HG03575 (cell line): ENCODE data around the gene TMEM151B.

Experiments
- ATAC-seq: cut with Tn5 transposase; IDR thresholded peaks from one replicate; pipeline ENCODE4 v1.9.1; 2021; ENCODE audit not compliant: unreplicated experiment, insufficient number of reproducible peaks, low FRiP score; ENCODE audit errors: extremely low read depth

The TMEM151B gene

GRCh38 chr6:44249082-44249748 lies 21.0 kb upstream of the TMEM151B start:
- no peak for ATAC-seq

GRCh38 chr6:44250067-44250717 lies 20.1 kb upstream of the TMEM151B start:
- no peak for ATAC-seq

DNA sequence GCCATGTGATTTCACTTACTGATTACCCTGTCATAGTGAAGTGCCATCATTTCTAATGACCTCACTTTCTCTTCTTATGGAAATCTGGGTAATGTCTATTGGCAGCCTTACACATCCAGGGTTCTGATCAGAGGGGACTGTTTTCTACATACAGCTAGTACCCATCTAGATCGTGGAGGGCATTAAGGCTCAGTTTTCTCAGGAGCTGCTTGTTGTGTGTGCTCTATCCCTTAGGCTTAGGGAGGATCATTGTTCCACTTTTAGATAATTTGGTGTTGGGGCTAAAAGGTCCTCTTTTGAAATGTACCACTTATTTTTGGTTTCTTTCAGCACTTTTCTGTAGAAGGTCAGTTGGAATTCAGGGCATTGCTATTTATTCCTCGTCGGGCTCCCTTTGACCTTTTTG lies 19.5 kb upstream of the TMEM151B start:
- ATAC-seq: no peak

DNA sequence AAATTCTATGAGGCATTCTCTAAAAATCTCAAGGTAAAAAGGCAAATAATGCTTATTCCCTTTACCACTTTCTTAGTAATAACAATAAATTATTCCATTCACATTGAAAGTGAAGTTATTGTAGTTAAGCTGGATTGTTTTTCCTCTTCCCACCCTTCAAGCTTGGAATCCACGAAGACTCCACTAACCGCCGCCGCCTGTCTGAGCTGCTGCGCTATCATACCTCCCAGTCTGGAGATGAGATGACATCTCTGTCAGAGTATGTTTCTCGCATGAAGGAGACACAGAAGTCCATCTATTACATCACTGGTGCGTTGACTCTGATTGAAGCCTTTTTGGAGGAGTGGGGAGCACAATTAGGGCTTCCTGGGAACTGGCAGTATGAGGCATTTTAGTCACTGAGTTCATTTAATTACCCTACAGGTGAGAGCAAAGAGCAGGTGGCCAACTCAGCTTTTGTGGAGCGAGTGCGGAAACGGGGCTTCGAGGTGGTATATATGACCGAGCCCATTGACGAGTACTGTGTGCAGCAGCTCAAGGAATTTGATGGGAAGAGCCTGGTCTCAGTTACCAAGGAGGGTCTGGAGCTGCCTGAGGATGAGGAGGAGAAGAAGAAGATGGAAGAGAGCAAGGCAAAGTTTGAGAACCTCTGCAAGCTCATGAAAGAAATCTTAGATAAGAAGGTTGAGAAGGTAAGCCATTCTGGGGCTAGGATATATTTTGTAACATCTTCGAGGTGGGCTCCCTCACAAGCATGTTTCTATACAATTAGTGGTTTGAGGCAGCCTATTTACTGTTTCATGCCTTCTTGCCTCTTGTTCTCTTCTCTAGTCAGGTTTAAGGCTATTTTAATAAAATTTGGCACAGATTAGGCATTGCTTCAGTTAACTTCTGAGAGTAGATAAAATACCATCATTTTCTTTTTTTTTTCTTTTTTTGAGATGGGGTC lies 18.4 kb upstream of the TMEM151B start:
- ATAC-seq: no peak

GRCh38 chr6:44253307-44254101 lies 16.7 kb upstream of the TMEM151B start:
- ATAC-seq: no peak

GRCh38 chr6:44254191-44255104 lies 15.8 kb upstream of the TMEM151B start:
- no peak for ATAC-seq

GRCh38 chr6:44255105-44255808 lies 15.0 kb upstream of the TMEM151B start:
- ATAC-seq: no peak

DNA sequence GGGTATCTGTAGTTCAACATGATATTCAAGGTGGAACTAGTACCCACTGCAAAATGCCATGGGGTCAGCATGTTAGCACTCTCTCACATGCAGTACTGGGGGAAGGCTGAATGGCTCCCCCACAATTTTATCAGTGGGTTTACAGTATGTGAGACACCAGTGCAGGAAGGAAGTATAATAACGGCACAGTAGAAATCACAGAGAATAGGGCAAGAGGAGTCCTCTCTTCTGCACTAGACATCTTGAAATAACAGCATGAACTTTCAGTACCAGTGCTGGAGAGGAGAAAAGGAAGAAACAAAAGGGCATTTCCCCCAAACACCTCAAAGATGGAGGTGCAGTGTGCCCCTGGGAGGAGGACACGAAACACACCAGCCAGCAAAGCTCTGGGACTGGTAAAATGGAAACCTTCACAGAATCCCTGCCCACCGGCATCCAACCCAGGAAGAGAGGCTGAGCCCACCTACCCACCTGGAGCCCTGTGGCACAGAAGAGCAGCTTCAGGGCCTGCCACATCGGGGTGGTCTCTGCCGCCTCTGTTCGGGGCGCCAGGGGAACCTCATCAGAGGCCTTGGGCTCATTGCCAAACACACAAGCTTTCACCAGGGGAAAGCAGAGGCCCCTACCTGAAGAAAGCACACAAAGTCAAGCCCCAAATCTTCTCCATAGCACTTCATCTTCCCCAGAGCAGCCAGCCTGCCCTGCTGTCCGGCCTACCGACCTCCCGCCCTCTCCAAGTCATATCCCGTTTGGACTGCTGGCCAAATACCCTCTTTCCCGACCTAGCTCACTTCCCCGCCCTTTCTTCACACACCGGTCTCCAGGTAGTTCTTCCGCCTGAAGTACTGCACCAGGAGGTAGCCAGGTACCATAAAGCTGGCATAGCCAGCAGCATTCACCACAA lies 14.1 kb upstream of the TMEM151B start:
- no peak for ATAC-seq

GRCh38 chr6:44256775-44257024 lies 13.6 kb upstream of the TMEM151B start:
- ATAC-seq: no peak

DNA sequence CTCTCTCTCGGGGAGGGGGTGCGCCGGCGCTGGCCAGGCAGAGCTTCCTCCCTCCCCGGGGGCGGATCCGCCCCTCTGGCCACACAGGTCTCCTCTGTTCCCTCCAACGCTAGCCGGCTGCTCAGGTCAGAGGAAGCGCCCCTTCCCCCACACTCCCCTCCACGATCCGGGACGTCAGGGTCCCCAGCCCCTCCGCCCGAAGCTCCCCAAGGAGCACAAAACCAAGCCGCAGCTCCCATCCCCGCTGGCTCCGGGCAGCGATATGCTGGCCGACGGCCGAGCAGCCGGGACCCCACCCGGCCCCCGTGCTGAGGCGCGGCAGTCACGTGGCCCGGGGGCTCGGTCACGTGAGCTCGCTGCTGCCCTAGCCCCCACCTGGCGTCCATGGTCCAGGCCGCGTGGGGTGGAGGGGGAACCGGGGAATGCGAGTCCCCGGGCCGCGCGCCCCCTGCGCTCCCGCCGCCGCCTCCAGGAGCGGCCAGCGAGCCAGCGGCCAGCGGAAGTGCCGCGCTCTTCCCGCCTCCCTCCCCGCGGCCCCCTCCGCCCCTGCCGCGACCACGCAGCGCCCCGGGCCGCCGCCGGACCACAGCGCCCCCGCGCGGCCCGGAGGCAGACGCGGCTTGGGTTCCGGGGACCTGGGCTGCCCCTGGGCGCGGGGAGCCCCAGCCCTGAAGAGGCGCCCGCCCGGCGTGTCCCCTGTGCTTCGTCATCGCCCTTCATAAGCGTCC lies 13.1 kb upstream of the TMEM151B start, which contains the start of gene SLC35B2:
SLC35B2 (minus strand) TSS at position 504 of the 728 bp plus-strand sequence; CDS start at position 386, 118 bp downstream.
- ATAC-seq: no peak

DNA sequence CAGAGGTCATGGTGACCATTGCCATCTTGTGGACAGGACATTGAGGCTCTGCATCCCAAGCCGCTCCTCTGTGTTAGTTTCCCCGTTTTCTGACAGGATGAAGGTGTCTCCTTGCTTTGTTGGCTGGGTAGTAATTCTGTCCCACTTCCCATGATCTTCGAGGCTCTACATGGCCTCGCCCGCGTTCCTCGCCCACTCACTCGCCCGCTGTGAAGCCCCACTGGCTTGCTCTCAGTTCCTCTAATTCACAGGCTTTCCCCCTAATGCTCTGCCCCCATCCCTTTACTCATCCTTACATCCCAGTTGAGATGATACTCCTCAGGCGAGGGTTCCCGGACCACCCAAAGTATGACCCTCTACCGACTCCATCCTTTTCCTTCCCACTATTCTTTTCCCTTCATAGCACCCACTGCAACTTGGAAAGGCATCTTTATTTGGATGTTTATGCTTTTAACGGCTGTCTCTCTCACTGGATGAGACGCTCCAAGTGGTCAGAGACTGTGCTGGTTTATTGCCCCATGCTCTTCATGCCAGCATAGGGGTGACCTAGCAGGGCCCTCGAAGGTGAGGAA lies 12.4 kb upstream of the TMEM151B start:
- no peak for ATAC-seq

DNA sequence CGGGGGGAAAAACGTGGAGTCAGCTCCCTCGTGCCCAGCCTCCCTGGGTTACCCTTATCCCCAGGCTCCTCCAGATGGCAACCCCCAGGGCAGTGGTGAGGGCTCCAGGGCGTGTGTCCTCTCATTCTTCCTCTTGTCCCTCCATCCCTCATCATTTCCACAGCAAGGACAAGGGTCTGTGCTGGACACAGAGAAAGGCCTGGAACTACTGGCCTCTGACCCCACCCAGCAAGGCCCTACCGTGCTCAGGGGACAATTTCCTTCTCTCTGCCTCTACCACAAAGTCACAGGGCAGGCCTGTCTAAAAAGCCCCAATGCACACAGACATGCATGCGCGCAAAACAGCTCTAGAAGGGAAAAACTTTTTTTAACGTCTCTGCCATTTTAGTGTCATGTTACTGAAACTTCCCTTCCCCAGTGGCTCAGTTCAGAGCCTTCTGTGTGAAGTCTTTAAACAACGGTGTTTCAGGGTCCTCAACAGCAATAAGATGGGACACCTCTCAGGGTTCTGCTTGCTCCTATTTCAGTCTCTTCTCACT lies 11.9 kb upstream of the TMEM151B start:
- ATAC-seq: no peak

GRCh38 chr6:44258921-44259320 lies 11.3 kb upstream of the TMEM151B start:
- no peak for ATAC-seq

- no peak for ATAC-seq
Observed at GRCh38 chr6:44260011-44260410, 10.2 kb upstream of the TMEM151B start.

GRCh38 chr6:44260451-44261297 lies 9.6 kb upstream of the TMEM151B start:
- no peak for ATAC-seq
